Prostate gland (tissue), 2 donors: ENCODE measurements around the gene CFAP100.

ENCODE experiments used
- CTCF ChIP-seq, 4 experiments: fragments of 200-600 bp in 2 of 4; fragments of 450-650 bp in 2 of 4; sonication (generic) in 2 of 4; IDR thresholded peaks; 1 replicate in 3 of 4; 2 replicates in 1 of 4; pipeline ENCODE4 v1.5.1; 2016 to 2019; ENCODE audit warnings: antibody characterized with exemption in 4 of 4, mild to moderate bottlenecking in 2 of 4, moderate library complexity in 2 of 4
- POLR2A ChIP-seq: fragments of 450-650 bp; IDR thresholded peaks from one replicate; pipeline ENCODE4 v1.6.1; 2016; ENCODE audit warnings: antibody characterized with exemption, mild to moderate bottlenecking

GRCh38 chr3:126347543-126348161, 47.1 kb upstream of the CFAP100 start:
- TF ChIP-seq POLR2A, result no peak
- no peak for TF ChIP-seq CTCF (IDR thresholded peaks at IDR 0.05)
